ENCODE measurements around the gene MAP3K19.

MAP3K19 gene

GRCh38 chr2:134927195-134927594 is 120.1 kb downstream of the MAP3K19 start:
- no peak for DNase-seq (ENCODE audit: low read depth in 2 of 2)

GRCh38 chr2:134926231-134926931 is 120.9 kb downstream of the MAP3K19 start:
- DNase-seq (ENCODE audit: low read depth in 2 of 2) = no peak

DNA sequence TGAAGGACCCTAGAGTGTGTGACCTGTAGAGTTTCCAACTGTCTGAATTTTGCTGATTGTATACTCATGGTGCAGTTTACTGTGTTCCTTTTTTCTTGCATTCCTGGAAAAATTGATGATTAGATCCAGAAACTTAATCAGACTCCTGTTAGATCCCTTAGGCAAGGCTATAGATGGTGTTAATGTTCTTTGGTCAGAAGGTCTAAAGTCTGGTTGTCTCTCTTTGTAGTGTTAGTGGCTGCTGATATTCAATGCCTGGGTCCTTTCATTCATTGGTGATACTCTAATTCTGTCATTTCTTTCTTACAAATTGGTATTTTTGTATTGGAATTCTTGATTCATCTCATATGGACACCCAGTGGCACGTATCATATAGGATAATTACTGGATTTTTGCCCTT is 122.3 kb downstream of the MAP3K19 start:
- DNase-seq (ENCODE audit: low read depth in 2 of 2) = no peak

DNA sequence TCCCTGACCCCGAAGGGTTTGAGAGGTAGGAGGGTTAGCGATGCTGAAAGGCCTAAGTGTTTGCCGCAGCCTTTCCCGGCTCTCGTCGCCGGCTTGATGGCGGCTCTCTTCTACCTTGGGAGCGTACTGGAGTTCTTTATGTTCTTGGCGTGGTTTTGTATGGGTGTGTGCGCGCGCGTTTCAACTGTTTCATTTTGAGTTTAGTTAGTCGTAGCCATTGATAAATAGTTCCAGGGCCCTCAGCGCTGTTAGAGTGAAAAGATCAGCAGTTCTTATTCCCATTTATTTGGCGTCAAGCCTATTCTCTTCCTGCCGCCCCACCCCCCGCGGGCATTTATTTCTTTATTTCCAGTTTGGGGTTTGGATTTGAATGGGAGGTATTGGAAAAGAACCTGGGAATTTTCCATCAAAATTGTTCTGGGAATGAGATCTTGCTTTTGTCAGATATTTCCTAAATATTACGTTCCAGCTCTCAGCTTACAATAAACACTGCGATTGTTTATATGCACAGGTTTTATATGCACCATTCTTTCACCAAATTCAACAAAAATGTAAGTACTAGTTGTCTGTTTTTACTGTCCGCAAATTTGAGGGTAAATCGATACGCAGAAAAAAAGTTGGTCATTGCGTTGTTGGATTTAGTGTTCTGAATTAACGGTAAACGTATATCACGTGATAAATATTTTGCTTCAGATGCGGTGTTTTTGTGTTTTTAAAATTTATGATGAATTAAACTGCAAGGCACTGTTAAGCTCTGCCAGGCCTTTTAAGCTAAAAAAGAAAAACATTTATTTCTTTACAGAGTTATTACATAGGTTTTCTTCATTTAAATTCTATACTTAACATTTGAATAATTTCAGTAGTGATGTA is 127.7 kb downstream of the MAP3K19 start:
- peak; percentile 26 to 52 for DNase-seq (ENCODE audit: low read depth in 2 of 2)

- peak; percentile 98 to 99 for DNase-seq (ENCODE audit: low read depth in 2 of 2)
Measured at GRCh38 chr2:134918526-134919340, 128.5 kb downstream of the MAP3K19 start, which contains the start of gene CCNT2. TSS of gene CCNT2 (plus strand) at chr2:134918822. CDS start at chr2:134918855, 33 bp downstream.

DNA sequence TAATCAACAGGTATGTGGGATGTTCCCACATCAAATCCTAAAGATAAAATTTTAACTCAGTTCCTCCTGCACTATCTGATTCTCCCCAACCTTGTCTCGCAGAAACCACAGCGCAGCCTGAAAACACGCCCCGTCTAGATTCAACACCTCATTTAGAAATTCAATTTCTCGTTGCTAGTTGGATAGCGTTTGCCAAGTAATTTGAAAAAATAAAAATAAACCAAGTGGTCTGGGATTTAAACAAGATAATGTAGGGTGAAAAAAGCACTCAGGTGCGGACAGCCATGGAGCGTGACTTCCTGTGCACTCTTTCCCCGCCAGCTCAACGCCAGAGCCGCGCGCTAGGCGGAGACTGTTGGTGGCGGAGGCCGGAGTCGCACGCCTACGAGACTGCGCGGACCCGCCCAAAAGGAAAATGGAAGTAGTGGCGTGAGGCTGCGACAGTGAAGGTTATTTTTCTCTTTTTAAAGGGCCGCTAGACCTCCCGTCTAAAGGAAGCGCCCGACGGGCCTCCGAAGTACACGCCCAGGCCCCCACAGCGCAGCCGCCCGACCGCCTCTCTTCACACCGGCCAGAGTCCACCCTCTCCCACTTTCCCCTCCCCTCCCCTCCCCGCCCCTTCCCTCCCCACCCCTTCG is 129.2 kb downstream of the MAP3K19 start:
- DNase-seq (ENCODE audit: low read depth in 2 of 2) = no peak

DNA sequence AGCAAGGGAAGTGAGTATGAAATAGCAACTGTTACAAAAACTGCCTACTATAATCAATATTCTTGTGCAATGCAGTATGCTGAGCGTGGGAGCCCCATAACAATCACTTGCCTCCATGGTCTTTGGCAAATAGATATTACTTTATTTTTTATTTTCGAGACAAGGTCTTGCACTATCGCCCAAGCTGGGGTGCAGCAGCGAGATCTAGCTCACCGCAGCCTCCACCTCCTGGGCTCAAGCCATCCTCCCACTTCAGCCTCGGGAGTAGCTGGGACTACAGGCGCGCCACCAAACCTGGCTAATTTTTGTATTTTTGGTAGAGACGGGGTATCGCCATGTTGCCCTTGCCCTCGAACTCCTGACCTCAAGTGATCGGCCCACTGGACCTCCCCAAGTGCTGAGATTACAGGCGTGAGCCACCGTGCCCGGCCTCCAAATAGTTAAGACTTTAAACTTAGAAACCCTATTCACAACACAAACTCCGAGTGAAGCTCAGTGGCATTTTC is 129.8 kb downstream of the MAP3K19 start:
- peak in 1 of 2 experiments; percentile 5 for DNase-seq (ENCODE audit: low read depth in 2 of 2)
